Kidney (tissue), 14 donors: ENCODE data around the gene SPON1. TPM values are rescaled to one million over a fixed set of nuclear protein-coding genes. Genes with fewer than 3 reads are reported as not detected.
A peak's percentile ranks its signal among the peaks of the same experiment; 100 is the strongest.

Experiments used
- DNase-seq, 5 donors: peaks; one replicate each; pipeline ENCODE4 v3.0.0-alpha.2; 2013 to 2020
- FAIRE-seq: peaks from 2 replicates; lab custom pipeline; 2012; peaks lifted over from hg19 to GRCh38; lab: Jason Lieb, UNC
- H3K27ac ChIP-seq, 2 donors: one replicate each; pipeline ENCODE4 v1.7.0; 2013; ENCODE audit warnings: low read depth in 2 of 2, low read length in 2 of 2, inconsistent platforms in 1 of 2
- H3K27me3 ChIP-seq: one replicate; pipeline ENCODE4 v1.7.1; 2013; ENCODE audit warnings: low read length, inconsistent platforms; ENCODE audit not compliant: control insufficient read depth, insufficient read depth
- H3K36me3 ChIP-seq, 3 donors: one replicate each; pipeline versions ENCODE4 v1.7.0 to v1.7.1; 2013; ENCODE audit warnings: low read length in 3 of 3, control low read depth in 1 of 3, inconsistent platforms in 1 of 3; ENCODE audit not compliant: insufficient read depth in 3 of 3, control insufficient read depth in 2 of 3
- H3K4me1 ChIP-seq, 3 donors: one replicate each; pipeline versions ENCODE4 v1.7.0 to v1.7.1; 2013; ENCODE audit warnings: low read length in 3 of 3, inconsistent platforms in 1 of 3, low read depth in 1 of 3; ENCODE audit not compliant: control insufficient read depth in 2 of 3, insufficient read depth in 2 of 3
- H3K4me3 ChIP-seq, 3 donors: one replicate each; pipeline versions ENCODE4 v1.7.0 to v1.8.1; 2013; ENCODE audit warnings: low read length in 3 of 3, control low read depth in 1 of 3, inconsistent platforms in 1 of 3
- H3K9ac ChIP-seq, 3 donors: one replicate each; pipeline versions ENCODE4 v1.7.0 to v1.7.1; 2013; ENCODE audit warnings: low read length in 3 of 3, control low read depth in 1 of 3, inconsistent platforms in 1 of 3
- H3K9me3 ChIP-seq, 3 donors: one replicate each; pipeline versions ENCODE4 v1.7.0 to v1.7.1; 2013; ENCODE audit warnings: low read length in 3 of 3, control low read depth in 1 of 3, inconsistent platforms in 1 of 3; ENCODE audit not compliant: control insufficient read depth in 2 of 3, insufficient read depth in 1 of 3
- CTCF ChIP-seq: IDR thresholded peaks from 3 replicates; pipeline ENCODE4 v1.5.1; 2012; ENCODE audit warnings: mild to moderate bottlenecking, moderate library complexity, borderline replicate concordance; ENCODE audit not compliant: insufficient read depth; ENCODE audit errors: extremely low read depth
- intact Hi-C: fragments of 100-400 bp; cut with DNase I; formaldehyde crosslinking; loops from one replicate; pipeline ENCODE4 v1.11.1; 2022
- polyA plus RNA-seq: library from polyadenylated mRNA; stranded (reverse); fragments of 350-450 nt; fragmentation: Illumina TruSeq; extraction: RNeasy Lipid Tissue Mini Kit (QIAGEN cat#74804); gene quantifications from one replicate; pipeline ENCODE4 v1.2.3, GENCODE V29; 2014; ENCODE audit warnings: low read depth, low replicate concordance; ENCODE audit not compliant: insufficient read depth
- total RNA-seq: library from RNA; stranded (reverse); fragmentation: NEBNext Ultra II Directional; extraction: Animal tissue kit (Norgen Biotek cat#: 25700); gene quantifications from one replicate; pipeline ENCODE4 v1.2.1, GENCODE V29; 2021
- donor health status: control.
- donor health status: control.
- donor health status: control.
- donor health status: control.
- donor health status: control.
- donor health status: DM: yes; HTN: yes; CAD: no.
- donor health status: Normal renal cell carcinoma (clear cell type).

SPON1 gene
- total and polyA plus RNA-seq, 2 donors from 2014 or later, result 3.8 to 77.9 TPM

DNA sequence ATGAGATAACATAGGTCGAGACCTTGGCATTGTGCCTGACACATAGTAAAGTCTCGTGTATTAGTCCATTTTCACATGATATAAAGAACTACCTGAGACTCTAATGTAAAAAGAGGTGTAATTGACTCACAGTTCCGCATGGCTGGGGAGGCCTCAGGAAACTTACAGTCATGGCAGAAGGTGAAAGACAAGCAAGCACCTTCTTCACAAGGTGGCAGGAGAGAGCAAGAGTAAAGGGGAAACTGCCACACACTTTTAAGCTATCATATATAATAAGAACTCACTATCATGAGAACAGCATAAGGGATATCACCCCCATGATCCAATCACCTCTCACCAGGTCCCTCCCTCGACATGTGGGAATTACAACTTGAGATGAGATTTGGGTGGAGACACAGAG lies 165.2 kb downstream of the SPON1 start:
- Histone ChIP-seq H3K4me1 (no peaks in the 10 kb centered on the region), H3K27ac (no peak overlapping the region), H3K9me3 (no peaks in the 10 kb centered on the region), H3K36me3 (no peaks in the 10 kb centered on the region), H3K9ac (no peak overlapping the region), H3K27me3 (no peaks in the 10 kb centered on the region), H3K4me3 (no peak overlapping the region)
- no peak for FAIRE-seq
- intact Hi-C loops, result no loop called here
- no peak for TF ChIP-seq CTCF
- no peak for DNase-seq

DNA sequence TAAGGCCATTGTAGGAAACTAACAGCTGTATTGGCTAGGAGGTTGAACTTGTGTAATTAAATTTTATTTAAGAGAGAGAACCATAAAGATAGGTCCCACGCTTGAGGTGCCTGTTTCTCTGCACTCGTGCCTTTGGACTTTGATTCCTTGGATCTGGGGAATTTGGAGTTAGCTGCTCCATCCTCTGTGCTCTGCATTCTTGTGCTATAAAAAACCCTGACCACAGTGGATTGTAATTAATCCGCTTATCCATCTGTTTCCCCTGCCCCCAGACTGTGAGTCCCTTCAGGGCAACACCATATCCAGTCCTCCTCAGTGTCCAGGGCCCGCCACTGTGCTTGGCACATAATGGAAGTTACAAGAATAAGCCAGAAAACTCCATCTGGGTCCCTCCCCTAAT lies 169.8 kb downstream of the SPON1 start:
- DNase-seq, result peak in 2 of 5 donors; percentile 20 to 31

DNA sequence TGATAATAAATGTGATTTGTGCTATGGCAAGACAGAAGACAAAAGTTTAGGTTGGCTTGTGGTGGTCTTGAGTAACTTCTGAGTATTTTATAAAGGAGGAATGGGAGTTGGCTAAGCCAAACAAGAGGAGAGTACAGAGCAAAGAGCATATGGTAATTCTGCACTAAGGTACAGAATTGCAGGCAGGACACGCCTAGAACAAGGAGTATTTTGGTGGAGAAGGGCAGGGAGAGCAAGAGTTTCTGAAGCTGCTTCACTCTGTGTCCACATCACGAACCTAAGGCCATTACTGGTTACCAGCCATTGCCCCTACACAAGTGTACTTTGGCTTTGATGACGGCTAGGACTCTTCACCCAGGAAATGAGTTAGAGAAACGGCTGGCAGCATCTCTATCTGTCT lies 170.9 kb downstream of the SPON1 start:
- no peaks in the 10 kb centered on the region for H3K9me3 ChIP-seq
- no peaks in the 10 kb centered on the region for H3K36me3 ChIP-seq
- H3K9ac ChIP-seq, result no peak overlapping the region
- peaks cover 0 to 3% (median 0%) of the 10 kb centered on the region in 3 donors for H3K4me1 ChIP-seq
- intact Hi-C loops, result no loop called here
- TF ChIP-seq CTCF, result no peak
- no peaks in the 10 kb centered on the region for H3K27me3 ChIP-seq
- no peak overlapping the region for H3K4me3 ChIP-seq
- FAIRE-seq, result no peak
- DNase-seq, result no peak
- no peak overlapping the region for H3K27ac ChIP-seq

More for the DNA sequence above, 169.8 kb downstream of the SPON1 start:
- Histone ChIP-seq H3K4me1 (peaks cover 0 to 3% (median 0%) of the 10 kb centered on the region in 3 donors), H3K4me3 (no peak overlapping the region), H3K27me3 (no peaks in the 10 kb centered on the region), H3K9ac (no peak overlapping the region), H3K9me3 (no peaks in the 10 kb centered on the region), H3K27ac (no peak overlapping the region), H3K36me3 (no peaks in the 10 kb centered on the region)
- intact Hi-C loops, result no loop called here
- FAIRE-seq, result no peak
- no peak for TF ChIP-seq CTCF

DNA sequence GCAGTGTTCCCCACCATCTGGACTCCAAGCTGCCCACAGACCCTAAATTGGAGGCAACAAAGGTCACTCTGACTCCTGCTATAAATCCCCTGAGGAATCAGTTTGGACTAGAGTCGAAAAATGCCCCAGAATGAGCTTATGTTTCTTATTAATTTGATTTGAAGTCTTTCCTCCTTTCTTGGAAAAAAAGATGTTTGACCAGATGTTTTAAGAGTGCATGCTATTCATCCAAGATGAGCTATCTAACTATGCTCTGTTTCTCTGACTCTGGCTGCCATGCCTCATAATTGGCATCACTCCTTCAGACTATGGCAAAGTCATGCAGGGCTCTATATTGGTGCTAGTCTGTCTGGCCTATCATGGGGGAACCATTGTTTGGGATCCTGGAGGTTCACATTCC lies 174.0 kb downstream of the SPON1 start:
- no peak overlapping the region for H3K27ac ChIP-seq
- DNase-seq, result no peak
- TF ChIP-seq CTCF, result no peak
- no peak for FAIRE-seq
- intact Hi-C loops, result no loop called here
- H3K9me3 ChIP-seq, result no peaks in the 10 kb centered on the region
- no peaks in the 10 kb centered on the region for H3K27me3 ChIP-seq
- H3K4me1 ChIP-seq, result peaks cover 0 to 3% (median 0%) of the 10 kb centered on the region in 3 donors
- H3K4me3 ChIP-seq, result no peak overlapping the region
- no peak overlapping the region for H3K9ac ChIP-seq
- H3K36me3 ChIP-seq, result no peaks in the 10 kb centered on the region
